CD14-positive monocyte (primary cell): Measurements from ENCODE around the gene SMIM3. TPM values are rescaled to one million over a fixed set of nuclear protein-coding genes. Genes with fewer than 3 reads are reported as not detected.

Experiments used
- DNase-seq, 3 donors: peaks; one replicate each; pipeline ENCODE4 v3.0.0-alpha.2; 2011 to 2022
- H2AFZ ChIP-seq: 2 replicates; pipeline ENCODE4 v1.6.0; 2012; ENCODE audit warnings: mild to moderate bottlenecking, low read depth, low read length, inconsistent platforms; ENCODE audit not compliant: insufficient read depth, poor library complexity, severe bottlenecking
- H3K27ac ChIP-seq, 2 donors: 1 replicate in 1 of 2; 2 replicates in 1 of 2; pipeline ENCODE4 v1.5.1; 2012 to 2013; ENCODE audit warnings: low read length in 2 of 2, control low read depth in 1 of 2, inconsistent platforms in 1 of 2, low read depth in 1 of 2, mild to moderate bottlenecking in 1 of 2
- H3K27me3 ChIP-seq, 2 donors: one replicate each; pipeline versions ENCODE4 v1.6.0 to v1.6.1; 2011 to 2013; ENCODE audit warnings: low read length in 2 of 2; ENCODE audit not compliant: control insufficient read depth in 2 of 2, insufficient read depth in 2 of 2
- H3K36me3 ChIP-seq, 2 donors: replicated peaks in 1 of 2; 1 replicate in 1 of 2; 2 replicates in 1 of 2; pipeline versions ENCODE4 v1.5.1 to v1.6.1; 2012 to 2013; ENCODE audit warnings: low read length in 2 of 2, control low read depth in 1 of 2, inconsistent platforms in 1 of 2, mild to moderate bottlenecking in 1 of 2; ENCODE audit not compliant: insufficient read depth in 2 of 2, control insufficient read depth in 1 of 2
- H3K4me1 ChIP-seq, 2 donors: 1 replicate in 1 of 2; 2 replicates in 1 of 2; pipeline versions ENCODE4 v1.5.1 to v1.6.1; 2012 to 2013; ENCODE audit warnings: low read length in 2 of 2, control low read depth in 1 of 2, inconsistent platforms in 1 of 2, mild to moderate bottlenecking in 1 of 2, moderate library complexity in 1 of 2; ENCODE audit not compliant: insufficient read depth in 2 of 2, control insufficient read depth in 1 of 2
- H3K4me2 ChIP-seq: replicated peaks from 2 replicates; pipeline ENCODE3; 2012; ENCODE audit warnings: low read length, moderate library complexity, mild to moderate bottlenecking; ENCODE audit not compliant: poor library complexity, severe bottlenecking; ENCODE audit errors: extremely low read depth
- H3K4me3 ChIP-seq, 3 experiments: fragments of 200-600 bp in 1 of 3; sonication (generic) in 1 of 3; replicated peaks in 1 of 3; 1 replicate in 2 of 3; 2 replicates in 1 of 3; pipeline ENCODE4 v1.5.1; 2011 to 2013; ENCODE audit warnings: low read length in 3 of 3, mild to moderate bottlenecking in 3 of 3, control low read depth in 2 of 3, low read depth in 2 of 3, inconsistent platforms in 1 of 3, moderate library complexity in 1 of 3
- H3K79me2 ChIP-seq: 2 replicates; pipeline ENCODE4 v1.6.0; 2012; ENCODE audit warnings: mild to moderate bottlenecking, control low read depth, inconsistent platforms, low read length, moderate library complexity; ENCODE audit not compliant: insufficient read depth
- H3K9ac ChIP-seq: 2 replicates; pipeline ENCODE4 v1.6.0; 2017; ENCODE audit warnings: low read length, mild to moderate bottlenecking; ENCODE audit not compliant: insufficient read depth, poor library complexity, severe bottlenecking
- H3K9me3 ChIP-seq, 2 donors: replicated peaks in 1 of 2; 1 replicate in 1 of 2; 2 replicates in 1 of 2; pipeline versions ENCODE4 v1.5.1 to v1.6.1; 2012 to 2013; ENCODE audit warnings: low read length in 2 of 2, control low read depth in 1 of 2; ENCODE audit not compliant: control insufficient read depth in 1 of 2, insufficient read depth in 1 of 2
- H4K20me1 ChIP-seq: 2 replicates; pipeline ENCODE4 v1.6.0; 2012; ENCODE audit warnings: mild to moderate bottlenecking, low read length, control low read depth, moderate library complexity; ENCODE audit not compliant: insufficient read depth
- H3K27ac Mint-ChIP-seq, 7 donors: one replicate each; pipeline ENCODE4 v1.8.0; 2020; ENCODE audit warnings: mild to moderate bottlenecking in 7 of 7, mixed read lengths in 7 of 7, moderate library complexity in 6 of 7, inconsistent platforms in 2 of 7
- H3K27me3 Mint-ChIP-seq, 3 donors: one replicate each; pipeline ENCODE4 v1.8.0; 2021 to 2022; ENCODE audit warnings: low read depth in 3 of 3, mild to moderate bottlenecking in 3 of 3, mixed read lengths in 3 of 3, moderate library complexity in 3 of 3, inconsistent platforms in 1 of 3
- H3K36me3 Mint-ChIP-seq, 2 donors: one replicate each; pipeline ENCODE4 v1.8.0; 2020; ENCODE audit warnings: mixed read lengths in 2 of 2, inconsistent platforms in 1 of 2, mild to moderate bottlenecking in 1 of 2
- H3K4me1 Mint-ChIP-seq: one replicate; pipeline ENCODE4 v1.8.0; 2020; ENCODE audit warnings: mild to moderate bottlenecking, mixed read lengths
- H3K4me3 Mint-ChIP-seq, 2 donors: one replicate each; pipeline ENCODE4 v1.8.0; 2020; ENCODE audit warnings: mild to moderate bottlenecking in 2 of 2, mixed read lengths in 2 of 2, moderate library complexity in 1 of 2
- H3K9me3 Mint-ChIP-seq, 7 donors: one replicate each; pipeline ENCODE4 v1.8.0; 2020 to 2022; ENCODE audit warnings: mixed read lengths in 7 of 7, mild to moderate bottlenecking in 6 of 7, moderate library complexity in 6 of 7, inconsistent platforms in 2 of 7
- CTCF ChIP-seq: fragments of 200-600 bp; IDR thresholded peaks from one replicate; pipeline ENCODE4 v1.8.0; 2022; ENCODE audit warnings: antibody characterized with exemption, mild to moderate bottlenecking
- WGBS: methylation state at CpG from one replicate; pipeline ENCODE4 v1.1.5; 2013; ENCODE audit warnings: missing lambda C conversion rate; ENCODE audit not compliant: insufficient coverage; 5-methylcytosine and 5-hydroxymethylcytosine counted together
- intact Hi-C, 2 donors: fragments of 100-400 bp; cut with micrococcal nuclease; formaldehyde crosslinking; loops; one replicate each; pipeline versions ENCODE4 v1.15.0 to v1.15.1; 2023
- polyA plus RNA-seq, 3 donors: library from polyadenylated mRNA; depleted of rRNA in 1 of 3; unstranded in 2 of 3; stranded (reverse) in 1 of 3; fragments of 300-500 nt in 2 of 3; fragments of >200 nt in 1 of 3; fragmentation: Illumina TruSeq in 2 of 3; gene quantifications; 1 replicate in 2 of 3; 2 replicates in 1 of 3; pipeline ENCODE4 v1.2.3, GENCODE V29; 2012 to 2021

Gene SMIM3
- polyA plus RNA-seq, 3 donors = 41.7 to 52.2 (median 45.4) TPM

GRCh38 chr5:150788977-150789376 is 10.4 kb downstream of the SMIM3 start:
- Histone ChIP-seq H3K27me3 (no peaks in the 10 kb centered on the region), H3K4me3 (peak overlapping the region in 1 of 3 experiments; percentile 60), H3K4me1 (peaks cover 47 to 56% of the 10 kb centered on the region in 2 donors), H3K9me3 (no peaks in the 10 kb centered on the region), H3K9ac (no peak overlapping the region), H3K79me2 (peaks cover 100% of the 10 kb centered on the region), H4K20me1 (peaks cover 37% of the 10 kb centered on the region), H3K36me3 (no peaks in the 10 kb centered on the region), H3K27ac (peak overlapping the region in 1 of 2 donors; percentile 81), H3K4me2 (peak overlapping the region; percentile 45), H2AFZ (no peak overlapping the region)
- H3K9me3 Mint-ChIP-seq = peaks cover 0 to 1% (median 0%) of the 10 kb centered on the region in 7 donors
- no peak for TF ChIP-seq CTCF
- intact Hi-C loops = loop anchor here in 1 of 2 donors (5.0 kb wide), 1 partner anchor 37 kb away; no protein-coding TSS in a partner anchor
- peaks cover 17% of the 10 kb centered on the region in 2 donors for H3K36me3 Mint-ChIP-seq
- no peak for DNase-seq
- peak overlapping the region; percentile 16 to 43 for H3K4me3 Mint-ChIP-seq
- H3K4me1 Mint-ChIP-seq = peaks cover 67% of the 10 kb centered on the region
- no peaks in the 10 kb centered on the region for H3K27me3 Mint-ChIP-seq
- peak overlapping the region; percentile 78 to 94 (median 85) for H3K27ac Mint-ChIP-seq

GRCh38 chr5:150789450-150789849 is 10.9 kb downstream of the SMIM3 start:
- peaks cover 20 to 22% of the 10 kb centered on the region in 2 donors for H3K36me3 Mint-ChIP-seq
- DNase-seq = no peak
- TF ChIP-seq CTCF = no peak
- H3K4me3 Mint-ChIP-seq = peak overlapping the region; percentile 43 to 77
- H4K20me1 ChIP-seq = peaks cover 37% of the 10 kb centered on the region
- peaks cover 100% of the 10 kb centered on the region for H3K79me2 ChIP-seq
- H3K27me3 Mint-ChIP-seq = no peaks in the 10 kb centered on the region
- no peak overlapping the region for H3K9ac ChIP-seq
- H3K36me3 ChIP-seq = no peaks in the 10 kb centered on the region
- no peaks in the 10 kb centered on the region for H3K9me3 ChIP-seq
- H3K9me3 Mint-ChIP-seq = peaks cover 0 to 1% (median 0%) of the 10 kb centered on the region in 7 donors
- H3K27ac ChIP-seq = peak overlapping the region; percentile 0 to 81
- H3K4me1 Mint-ChIP-seq = peaks cover 62% of the 10 kb centered on the region
- peak overlapping the region; percentile 45 for H3K4me2 ChIP-seq
- no peaks in the 10 kb centered on the region for H3K27me3 ChIP-seq
- WGBS = 5% methylated on average over 4 of the region's 6 CpGs
- intact Hi-C loops = loop anchor here in 1 of 2 donors (5.0 kb wide), 1 partner anchor 37 kb away; no protein-coding TSS in a partner anchor
- peak overlapping the region; percentile 80 to 94 (median 85) for H3K27ac Mint-ChIP-seq
- H3K4me1 ChIP-seq = peaks cover 43 to 51% of the 10 kb centered on the region in 2 donors
- no peak overlapping the region for H2AFZ ChIP-seq
- H3K4me3 ChIP-seq = peak overlapping the region in 1 of 3 experiments; percentile 60
